Measurements from ENCODE around the gene COG5.
"Not testable (repeated sequence)": the region's sequence is repeated elsewhere in the genome, so short reads cannot be mapped to it uniquely, and the experiment has no call there.

The COG5 gene

DNA sequence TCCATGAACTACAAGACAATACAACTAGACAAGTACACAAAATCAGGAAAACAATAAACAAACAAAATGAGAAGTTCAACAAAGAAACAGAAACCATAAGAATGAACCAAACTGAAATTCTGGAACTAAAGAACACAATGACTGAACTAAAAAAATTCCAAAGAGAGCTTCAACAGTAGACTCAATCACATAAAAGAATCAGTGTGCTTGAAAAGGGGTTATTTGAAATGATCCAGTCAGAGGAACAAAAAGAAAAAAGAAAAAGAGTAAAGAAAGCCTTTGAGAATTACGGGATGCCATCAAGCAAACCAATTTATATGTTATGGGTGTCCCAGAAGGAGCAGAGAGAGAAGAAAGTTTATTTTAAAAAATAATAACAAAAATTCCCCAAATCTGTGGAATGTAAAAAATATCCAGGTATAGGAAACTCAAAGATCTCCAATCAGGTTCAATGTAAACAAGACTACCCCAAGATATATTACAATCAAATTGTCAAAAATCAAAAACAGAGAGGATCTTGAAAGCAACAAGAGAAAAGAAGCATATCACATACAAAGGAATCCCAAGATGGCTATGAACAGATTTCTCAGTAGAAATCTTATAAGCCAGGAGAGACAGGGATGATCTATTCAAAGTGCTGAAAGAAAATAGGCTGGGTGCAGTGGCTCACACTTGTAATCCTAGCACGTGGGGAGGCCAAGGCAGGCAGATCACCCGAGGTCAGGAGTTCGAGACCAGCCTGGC is 18.7 kb downstream of the COG5 start:
- Histone ChIP-seq H3K36me3 (ENCODE audit: control insufficient read depth, insufficient read depth, low read length) (peaks cover 11% of the 10 kb centered on the region), H3K4me3 (replicated peaks; ENCODE audit: low read depth, low read length) (no peak overlapping the region), H3K27me3 (replicated peaks; ENCODE audit: control insufficient read depth, insufficient read depth, low read length) (no peaks in the 10 kb centered on the region)
- DNase-seq (ENCODE audit: extremely low read depth, insufficient read length), result no peak
- TF ChIP-seq CTCF (IDR thresholded peaks at IDR 0.05; ENCODE audit: insufficient read depth, low read length, poor library complexity, severe bottlenecking), result no peak

DNA sequence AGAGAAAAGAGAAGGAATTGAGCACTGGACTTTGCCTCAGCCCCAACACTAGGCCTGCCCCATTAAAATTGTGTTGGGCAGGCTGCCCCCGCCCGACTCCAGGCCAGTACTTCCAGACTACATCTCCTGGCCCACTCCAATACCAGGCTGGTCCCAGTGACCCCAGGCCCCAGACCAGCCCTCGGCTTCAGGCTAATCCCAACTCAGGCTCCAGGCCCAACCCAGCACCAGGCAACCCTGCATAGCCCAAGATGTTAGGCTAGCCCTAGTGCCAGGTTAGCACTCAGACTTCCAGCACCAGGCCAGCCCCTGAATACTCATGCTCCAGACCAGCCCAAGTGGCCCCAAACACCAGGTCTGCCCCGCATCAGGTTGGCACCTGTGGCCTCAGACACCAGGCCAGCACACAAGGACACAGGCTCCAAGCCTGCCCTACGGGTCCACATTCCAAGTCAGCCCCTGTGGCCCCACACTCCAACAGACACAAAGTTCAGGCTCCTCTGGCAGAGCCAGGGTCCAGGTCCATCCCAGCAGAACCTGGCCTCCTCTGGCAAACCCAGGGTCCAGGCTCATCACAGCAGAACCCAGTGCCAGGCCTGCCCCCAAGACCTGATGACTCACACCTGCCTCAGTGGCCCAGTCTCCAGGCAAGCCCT is 20.3 kb downstream of the COG5 start:
- DNase-seq (ENCODE audit: extremely low read depth, insufficient read length), result no peak
- no peak for TF ChIP-seq CTCF (IDR thresholded peaks at IDR 0.05; ENCODE audit: insufficient read depth, low read length, poor library complexity, severe bottlenecking)
- Histone ChIP-seq H3K27me3 (replicated peaks; ENCODE audit: control insufficient read depth, insufficient read depth, low read length) (no peaks in the 10 kb centered on the region), H3K36me3 (ENCODE audit: control insufficient read depth, insufficient read depth, low read length) (peaks cover 11% of the 10 kb centered on the region), H3K4me3 (replicated peaks; ENCODE audit: low read depth, low read length) (no peak overlapping the region)

DNA sequence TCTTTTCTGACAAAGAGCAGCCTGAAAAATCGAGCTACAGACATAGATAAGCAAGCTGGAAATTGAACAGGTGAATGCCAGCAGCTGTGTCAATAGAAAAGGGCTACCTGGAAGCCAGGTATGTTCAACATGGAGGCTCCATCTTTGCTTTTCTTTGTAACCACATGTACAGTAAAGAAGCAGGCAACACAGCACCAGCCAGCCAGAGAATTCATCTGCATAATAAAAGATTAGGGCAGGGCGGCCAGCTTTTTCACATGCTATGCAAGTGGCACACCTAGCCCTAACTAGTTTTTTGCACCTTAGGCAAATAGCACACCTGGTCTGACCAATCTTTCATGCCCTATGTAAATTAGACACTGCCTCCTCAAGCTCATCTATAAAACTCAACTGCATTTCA is 25.7 kb downstream of the COG5 start:
- DNase-seq (ENCODE audit: extremely low read depth, insufficient read length), result no peak
- Histone ChIP-seq H3K36me3 (ENCODE audit: control insufficient read depth, insufficient read depth, low read length) (no peaks in the 10 kb centered on the region; the same call in 1 of the 2 replicates), H3K4me3 (replicated peaks; ENCODE audit: low read depth, low read length) (no peak overlapping the region), H3K27me3 (replicated peaks; ENCODE audit: control insufficient read depth, insufficient read depth, low read length) (no peaks in the 10 kb centered on the region)
- TF ChIP-seq CTCF (IDR thresholded peaks at IDR 0.05; ENCODE audit: insufficient read depth, low read length, poor library complexity, severe bottlenecking), result no peak

- H3K27me3 ChIP-seq (replicated peaks; ENCODE audit: control insufficient read depth, insufficient read depth, low read length); H3K4me3 ChIP-seq (replicated peaks; ENCODE audit: low read depth, low read length); DNase-seq (ENCODE audit: extremely low read depth, insufficient read length); H3K36me3 ChIP-seq (ENCODE audit: control insufficient read depth, insufficient read depth, low read length): not testable (repeated sequence)
These were observed 26.5 kb downstream of the COG5 start for GRCh38 chr7:107537228-107537627.

DNA sequence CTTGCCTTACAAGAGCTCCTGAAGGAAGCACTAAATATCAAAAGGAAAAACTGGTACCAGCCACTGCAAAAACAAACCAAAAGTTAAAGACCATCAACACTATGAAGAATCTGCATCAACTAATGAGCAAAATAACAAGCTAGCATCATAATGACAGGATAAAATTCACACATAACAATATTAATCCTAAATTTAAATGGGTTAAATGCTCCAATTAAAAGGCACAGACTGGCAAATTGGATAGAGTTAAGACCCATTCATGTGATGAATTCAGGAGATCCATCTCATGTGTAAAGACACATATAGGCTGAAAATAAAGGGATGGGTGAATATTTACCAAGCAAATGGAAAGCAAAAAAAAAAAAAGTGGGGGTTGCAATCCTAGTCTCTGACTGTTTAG is 29.6 kb downstream of the COG5 start:
- no peaks in the 10 kb centered on the region; the same call in 1 of the 2 replicates for H3K36me3 ChIP-seq (ENCODE audit: control insufficient read depth, insufficient read depth, low read length)
- TF ChIP-seq CTCF (IDR thresholded peaks at IDR 0.05; ENCODE audit: insufficient read depth, low read length, poor library complexity, severe bottlenecking), result no peak
- H3K27me3 ChIP-seq (replicated peaks; ENCODE audit: control insufficient read depth, insufficient read depth, low read length), result no peaks in the 10 kb centered on the region
- DNase-seq (ENCODE audit: extremely low read depth, insufficient read length), result no peak
- H3K4me3 ChIP-seq (replicated peaks; ENCODE audit: low read depth, low read length), result no peak overlapping the region

DNA sequence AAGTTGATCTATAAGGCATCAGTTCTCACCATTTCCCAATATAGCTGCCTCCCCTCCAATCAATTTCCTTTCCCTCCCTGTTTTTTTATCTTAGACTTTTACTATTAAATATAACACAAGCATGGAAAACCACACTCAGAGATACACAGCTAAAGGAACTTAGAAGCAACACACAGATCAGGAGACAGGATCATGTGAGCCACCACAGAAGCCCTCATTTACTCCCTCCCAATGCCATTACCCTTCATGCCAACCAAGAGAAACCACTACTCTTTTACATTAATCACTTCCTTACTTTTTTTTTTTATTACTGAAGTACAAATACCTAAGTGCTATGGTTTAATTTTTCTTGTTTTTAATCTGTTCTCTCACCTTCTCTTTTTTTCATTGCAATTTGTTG is 33.0 kb downstream of the COG5 start:
- Histone ChIP-seq H3K36me3 (ENCODE audit: control insufficient read depth, insufficient read depth, low read length) (no peaks in the 10 kb centered on the region; the same call in 1 of the 2 replicates), H3K4me3 (replicated peaks; ENCODE audit: low read depth, low read length) (no peak overlapping the region), H3K27me3 (replicated peaks; ENCODE audit: control insufficient read depth, insufficient read depth, low read length) (no peaks in the 10 kb centered on the region)
- TF ChIP-seq CTCF (IDR thresholded peaks at IDR 0.05; ENCODE audit: insufficient read depth, low read length, poor library complexity, severe bottlenecking), result no peak
- no peak for DNase-seq (ENCODE audit: extremely low read depth, insufficient read length)
